Measurements from ENCODE around the gene GNB1L. TPM values are rescaled to one million over a fixed set of nuclear protein-coding genes. Genes with fewer than 3 reads are reported as not detected.

GNB1L gene
- total and polyA plus RNA-seq, 2 of the 13 experiments (the other 11 are each of a cell fraction or from before 2014, with no cell fraction given) = 2.5 to 7.4 TPM

DNA sequence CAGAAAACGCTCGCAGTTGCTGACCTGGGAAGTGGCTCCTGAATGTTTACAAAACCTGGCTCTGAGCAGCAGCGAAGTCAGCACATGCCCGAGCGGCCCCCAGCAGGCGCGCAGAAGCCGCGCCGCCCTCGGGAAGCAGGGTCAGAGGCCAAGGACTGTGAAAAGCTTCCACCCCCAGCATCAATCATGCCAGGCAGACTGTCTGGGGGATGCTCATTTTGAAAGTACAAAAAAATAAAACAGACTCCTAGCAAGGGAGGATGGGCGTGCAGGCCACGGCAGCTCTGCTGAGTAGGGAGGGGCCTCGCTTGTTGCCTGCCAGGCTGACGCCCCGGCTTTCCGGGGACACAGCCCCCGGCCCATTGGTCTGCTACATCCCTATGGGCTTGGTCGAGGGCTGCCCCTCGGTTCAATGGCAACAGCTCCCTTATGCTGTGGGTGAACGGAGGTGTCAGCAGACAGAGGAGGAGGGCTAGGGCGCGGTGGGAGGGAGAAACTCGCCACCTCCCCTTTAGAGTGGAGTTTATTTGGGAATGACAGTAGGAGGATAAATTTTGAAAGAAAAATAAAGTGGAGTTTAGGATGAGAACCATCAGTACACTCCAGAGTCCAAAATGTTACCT, 37.7 kb upstream of the GNB1L start (continued):
- TF ChIP-seq MTERF4 (CRISPR knock-in tag; IDR thresholded peaks at IDR 0.05) (peak; percentile 99), THAP11 (CRISPR knock-in tag; IDR thresholded peaks at IDR 0.05) (peak; percentile 67; the same call in 1 of the 2 replicates), ZNF660 (CRISPR knock-in tag; IDR thresholded peaks at IDR 0.05; ENCODE audit: borderline replicate concordance, low read depth) (0 out of 2 replicates have a peak, but pooled peaks have one; percentile 45), NFE2 (CRISPR knock-in tag; IDR thresholded peaks at IDR 0.05) (no peak), NR2C2 (CRISPR knock-in tag; IDR thresholded peaks at IDR 0.05; ENCODE audit: borderline replicate concordance) (peak; percentile 92), MTA3 (CRISPR knock-in tag; IDR thresholded peaks at IDR 0.05) (no peak), SMAD3 (CRISPR knock-in tag; IDR thresholded peaks at IDR 0.05) (peak; percentile 80; the same call in 1 of the 2 replicates), TEAD2 (CRISPR knock-in tag; IDR thresholded peaks at IDR 0.05) (peak; percentile 89; the same call in 1 of the 2 replicates), RELA (CRISPR knock-in tag; IDR thresholded peaks at IDR 0.05) (0 out of 2 replicates have a peak, but pooled peaks have one; percentile 72), ZNF33B (CRISPR knock-in tag; IDR thresholded peaks at IDR 0.05) (peak; percentile 97; the same call in 1 of the 2 replicates), KAT7 (CRISPR knock-in tag; IDR thresholded peaks at IDR 0.05; ENCODE audit: borderline replicate concordance) (no peak), GTF2F1 (IDR thresholded peaks at IDR 0.05; ENCODE audit: low read length) (no peak), ZNF703 (CRISPR knock-in tag; IDR thresholded peaks at IDR 0.05; ENCODE audit: borderline replicate concordance) (peak; percentile 86), ZNF770 (CRISPR knock-in tag; IDR thresholded peaks at IDR 0.05) (peak; percentile 64; the same call in 1 of the 2 replicates), ZMAT5 (CRISPR knock-in tag; IDR thresholded peaks at IDR 0.05; ENCODE audit: borderline replicate concordance, low read depth) (0 out of 2 replicates have a peak, but pooled peaks have one; percentile 49), ZNF879 (CRISPR knock-in tag; IDR thresholded peaks at IDR 0.05) (peak; percentile 97), MAZ (IDR thresholded peaks at IDR 0.05; ENCODE audit: borderline replicate concordance, low read depth, low read length) (peak; percentile 56; the same call in 1 of the 2 replicates), MAZ (CRISPR knock-in tag; IDR thresholded peaks at IDR 0.05; ENCODE audit: low read depth) (peak; percentile 89), ZNF878 (CRISPR knock-in tag; IDR thresholded peaks at IDR 0.05) (peak; percentile 97), ZNF333 (CRISPR knock-in tag; IDR thresholded peaks at IDR 0.05; ENCODE audit: borderline replicate concordance) (peak; percentile 75; the same call in 1 of the 2 replicates)
- TF ChIP-seq, protein P1, sequence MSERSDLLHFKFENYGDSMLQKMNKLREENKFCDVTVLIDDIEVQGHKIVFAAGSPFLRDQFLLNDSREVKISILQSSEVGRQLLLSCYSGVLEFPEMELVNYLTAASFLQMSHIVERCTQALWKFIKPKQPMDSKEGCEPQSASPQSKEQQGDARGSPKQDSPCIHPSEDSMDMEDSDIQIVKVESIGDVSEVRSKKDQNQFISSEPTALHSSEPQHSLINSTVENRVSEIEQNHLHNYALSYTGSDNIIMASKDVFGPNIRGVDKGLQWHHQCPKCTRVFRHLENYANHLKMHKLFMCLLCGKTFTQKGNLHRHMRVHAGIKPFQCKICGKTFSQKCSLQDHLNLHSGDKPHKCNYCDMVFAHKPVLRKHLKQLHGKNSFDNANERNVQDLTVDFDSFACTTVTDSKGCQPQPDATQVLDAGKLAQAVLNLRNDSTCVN (CRISPR knock-in tag; IDR thresholded peaks at IDR 0.05; ENCODE audit: borderline replicate concordance) = peak; percentile 90
- TF ChIP-seq, protein P2, sequence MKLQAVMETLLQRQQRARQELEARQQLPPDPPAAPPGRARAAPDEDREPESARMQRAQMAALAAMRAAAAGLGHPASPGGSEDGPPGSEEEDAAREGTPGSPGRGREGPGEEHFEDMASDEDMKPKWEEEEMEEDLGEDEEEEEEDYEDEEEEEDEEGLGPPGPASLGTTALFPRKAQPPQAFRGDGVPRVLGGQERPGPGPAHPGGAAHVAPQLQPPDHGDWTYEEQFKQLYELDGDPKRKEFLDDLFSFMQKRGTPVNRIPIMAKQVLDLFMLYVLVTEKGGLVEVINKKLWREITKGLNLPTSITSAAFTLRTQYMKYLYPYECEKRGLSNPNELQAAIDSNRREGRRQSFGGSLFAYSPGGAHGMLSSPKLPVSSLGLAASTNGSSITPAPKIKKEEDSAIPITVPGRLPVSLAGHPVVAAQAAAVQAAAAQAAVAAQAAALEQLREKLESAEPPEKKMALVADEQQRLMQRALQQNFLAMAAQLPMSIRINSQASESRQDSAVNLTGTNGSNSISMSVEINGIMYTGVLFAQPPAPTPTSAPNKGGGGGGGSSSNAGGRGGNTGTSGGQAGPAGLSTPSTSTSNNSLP (IDR thresholded peaks at IDR 0.05; ENCODE audit: low read depth, low read length) = no peak

Data from HepG2 (cell line).